GM04503 (cell line): ENCODE measurements around the gene PPP4R3B.

Source experiments
- DNase-seq: peaks from one replicate; pipeline ENCODE4 v3.0.0-alpha.2; 2012; ENCODE audit warnings: low read depth

PPP4R3B gene

DNA sequence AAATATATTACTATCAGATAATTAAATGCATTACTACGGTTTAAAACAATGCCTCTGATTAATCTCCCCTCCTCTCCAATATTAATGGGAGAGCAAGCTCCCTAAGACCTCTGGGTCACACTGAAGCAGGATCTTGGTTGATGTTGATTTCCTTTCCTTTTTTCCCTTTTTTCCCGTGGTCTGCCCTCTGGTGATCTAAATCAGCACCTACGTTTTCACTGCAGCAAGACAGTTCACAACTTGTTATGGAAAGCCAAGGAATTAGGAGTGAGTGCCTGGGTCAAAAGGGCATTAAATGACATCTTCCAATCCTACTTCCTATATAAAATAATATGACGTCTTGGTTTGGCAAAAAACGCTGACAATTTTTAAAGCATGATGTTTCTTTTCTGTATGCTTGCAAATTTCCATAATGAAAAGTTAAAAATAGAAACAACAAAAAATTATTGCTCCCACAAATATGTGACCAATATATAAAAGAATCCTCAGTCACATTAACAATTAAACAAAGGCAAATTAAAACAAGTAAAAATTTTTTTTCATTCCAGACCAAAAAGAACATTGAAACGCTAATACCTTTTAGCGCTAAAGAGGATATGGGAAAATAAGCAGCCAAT is 105.8 kb downstream of the PPP4R3B start:
- no peak for DNase-seq

- DNase-seq = no peak
These were observed 114.8 kb downstream of the PPP4R3B start for GRCh38 chr2:55502590-55503141.

DNA sequence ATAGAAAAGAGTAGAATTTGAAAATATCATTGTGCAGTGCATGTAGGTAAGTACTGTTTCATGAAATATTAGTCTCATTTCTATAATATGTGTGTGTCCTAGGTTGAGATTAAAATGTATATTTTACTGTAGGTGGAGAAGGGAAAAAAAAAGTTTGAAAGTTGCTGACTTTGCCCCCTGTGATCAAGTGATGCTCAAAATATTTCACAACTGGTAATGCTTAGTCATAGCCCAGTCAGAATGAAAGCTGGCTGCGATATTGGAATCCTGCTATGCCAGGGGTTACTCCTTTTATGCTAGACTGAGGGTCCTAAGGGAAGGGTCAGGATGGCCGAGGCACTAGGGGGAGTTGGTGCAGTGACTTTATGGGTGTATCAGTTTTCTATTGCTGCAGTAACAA is 117.4 kb downstream of the PPP4R3B start:
- DNase-seq = no peak

DNA sequence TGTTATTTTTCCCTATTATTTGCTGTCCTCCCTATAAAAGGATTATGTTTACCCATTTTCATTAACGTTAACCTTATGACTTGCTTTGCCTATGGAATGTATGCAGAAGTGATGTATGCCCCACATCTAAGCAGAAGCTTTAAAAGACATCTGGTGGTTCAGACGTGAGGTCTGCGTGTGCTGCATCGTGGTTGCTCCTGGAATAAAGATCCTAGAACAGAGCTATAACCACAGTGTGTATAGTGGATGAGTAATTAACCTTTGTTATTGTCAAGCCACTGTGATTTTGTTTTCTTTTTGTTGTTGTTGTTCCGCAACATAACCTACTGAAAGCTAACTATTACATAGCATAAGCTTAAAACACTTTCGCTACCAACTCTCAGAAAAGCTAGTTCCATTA is 118.8 kb downstream of the PPP4R3B start:
- no peak for DNase-seq
